Measurements from ENCODE around the gene RETREG3.
A peak's percentile ranks its signal among the peaks of the same experiment; 100 is the strongest.
"Not testable (repeated sequence)": the region's sequence is repeated elsewhere in the genome, so short reads cannot be mapped to it uniquely, and the experiment has no call there.

RETREG3 gene

GRCh38 chr17:42618442-42619150 lies 9.4 kb upstream of the RETREG3 start:
- Histone ChIP-seq H3K9me3 (ENCODE audit: low read depth, low read length) (no peaks in the 10 kb centered on the region), H3K9ac (ENCODE audit: insufficient read length) (no peak overlapping the region), H3K36me3 (ENCODE audit: insufficient read depth, low read length) (peaks cover 23% of the 10 kb centered on the region), H3K27ac (no peak overlapping the region), H3K4me3 (no peak overlapping the region)
- DNase-seq (ENCODE audit: low read depth, low spot score): no peak
- no peak for TF ChIP-seq POLR2AphosphoS5 (IDR thresholded peaks at IDR 0.05; ENCODE audit: borderline replicate concordance, low read depth, low read length)
- TF ChIP-seq EZH2 (IDR thresholded peaks at IDR 0.05): no peak
- no peak for TF ChIP-seq FOXP2 (optimal IDR thresholded peaks at IDR 0.05; ENCODE audit: control extremely low read depth, extremely low read length, insufficient read depth)

- Histone ChIP-seq H3K4me3 (no peak overlapping the region), H3K9ac (ENCODE audit: insufficient read length) (no peak overlapping the region), H3K27ac (no peak overlapping the region), H3K36me3 (ENCODE audit: insufficient read depth, low read length) (peaks cover 29% of the 10 kb centered on the region), H3K9me3 (ENCODE audit: low read depth, low read length) (no peaks in the 10 kb centered on the region)
- no peak for DNase-seq (ENCODE audit: low read depth, low spot score)
- no peak for TF ChIP-seq POLR2AphosphoS5 (IDR thresholded peaks at IDR 0.05; ENCODE audit: borderline replicate concordance, low read depth, low read length)
- TF ChIP-seq FOXP2 (optimal IDR thresholded peaks at IDR 0.05; ENCODE audit: control extremely low read depth, extremely low read length, insufficient read depth): no peak
- no peak for TF ChIP-seq EZH2 (IDR thresholded peaks at IDR 0.05)
Observed at GRCh38 chr17:42617956-42618431, 8.8 kb upstream of the RETREG3 start.

GRCh38 chr17:42613699-42614295 lies 4.6 kb upstream of the RETREG3 start:
- Histone ChIP-seq H3K36me3 (ENCODE audit: insufficient read depth, low read length) (peaks cover 41% of the 10 kb centered on the region), H3K9me3 (ENCODE audit: low read depth, low read length) (no peaks in the 10 kb centered on the region), H3K9ac (ENCODE audit: insufficient read length) (no peak overlapping the region), H3K4me3 (no peak overlapping the region), H3K27ac (no peak overlapping the region)
- DNase-seq (ENCODE audit: low read depth, low spot score): no peak
- no peak for TF ChIP-seq POLR2AphosphoS5 (IDR thresholded peaks at IDR 0.05; ENCODE audit: borderline replicate concordance, low read depth, low read length)
- TF ChIP-seq EZH2 (IDR thresholded peaks at IDR 0.05): no peak
- no peak for TF ChIP-seq FOXP2 (optimal IDR thresholded peaks at IDR 0.05; ENCODE audit: control extremely low read depth, extremely low read length, insufficient read depth)

GRCh38 chr17:42612013-42612412 lies 2.8 kb upstream of the RETREG3 start:
- Histone ChIP-seq H3K36me3 (ENCODE audit: insufficient read depth, low read length) (peaks cover 41% of the 10 kb centered on the region), H3K27ac (no peak overlapping the region), H3K4me3 (no peak overlapping the region), H3K9ac (ENCODE audit: insufficient read length) (no peak overlapping the region), H3K9me3 (ENCODE audit: low read depth, low read length) (no peaks in the 10 kb centered on the region)
- TF ChIP-seq POLR2AphosphoS5 (IDR thresholded peaks at IDR 0.05; ENCODE audit: borderline replicate concordance, low read depth, low read length): no peak
- no peak for TF ChIP-seq FOXP2 (optimal IDR thresholded peaks at IDR 0.05; ENCODE audit: control extremely low read depth, extremely low read length, insufficient read depth)
- no peak for TF ChIP-seq EZH2 (IDR thresholded peaks at IDR 0.05)
- DNase-seq (ENCODE audit: low read depth, low spot score): no peak

- peak overlapping the region; percentile 87 for H3K4me3 ChIP-seq
- not testable (repeated sequence) for DNase-seq (ENCODE audit: low read depth, low spot score); H3K9me3 ChIP-seq (ENCODE audit: low read depth, low read length)
- H3K27ac ChIP-seq: 0 out of 2 replicates have a peak overlapping the region, but pooled peaks have one; percentile 19
- peaks cover 32% of the 10 kb centered on the region for H3K36me3 ChIP-seq (ENCODE audit: insufficient read depth, low read length)
- peak overlapping the region; percentile 92 for H3K9ac ChIP-seq (ENCODE audit: insufficient read length)
Observed at GRCh38 chr17:42609814-42610801, 934 bp upstream of the RETREG3 start.

GRCh38 chr17:42608305-42609181 lies 631 bp downstream of the RETREG3 start:
- H3K9ac ChIP-seq (ENCODE audit: insufficient read length): peak overlapping the region; percentile 91
- no peak for DNase-seq (ENCODE audit: low read depth, low spot score)
- H3K27ac ChIP-seq: no peak overlapping the region; the same call in 1 of the 2 replicates
- peak overlapping the region; percentile 87 for H3K4me3 ChIP-seq
- no peaks in the 10 kb centered on the region for H3K9me3 ChIP-seq (ENCODE audit: low read depth, low read length)
- TF ChIP-seq EZH2 (IDR thresholded peaks at IDR 0.05) (no peak), POLR2AphosphoS5 (IDR thresholded peaks at IDR 0.05; ENCODE audit: borderline replicate concordance, low read depth, low read length) (no peak), FOXP2 (optimal IDR thresholded peaks at IDR 0.05; ENCODE audit: control extremely low read depth, extremely low read length, insufficient read depth) (no peak)
- peaks cover 18% of the 10 kb centered on the region for H3K36me3 ChIP-seq (ENCODE audit: insufficient read depth, low read length)

GRCh38 chr17:42607769-42608168 lies 1.4 kb downstream of the RETREG3 start:
- peak overlapping the region; percentile 91 for H3K9ac ChIP-seq (ENCODE audit: insufficient read length)
- DNase-seq (ENCODE audit: low read depth, low spot score): no peak
- H3K4me3 ChIP-seq: peak overlapping the region; percentile 87
- TF ChIP-seq POLR2AphosphoS5 (IDR thresholded peaks at IDR 0.05; ENCODE audit: borderline replicate concordance, low read depth, low read length) (no peak), EZH2 (IDR thresholded peaks at IDR 0.05) (no peak), FOXP2 (optimal IDR thresholded peaks at IDR 0.05; ENCODE audit: control extremely low read depth, extremely low read length, insufficient read depth) (no peak)
- H3K36me3 ChIP-seq (ENCODE audit: insufficient read depth, low read length): peaks cover 11% of the 10 kb centered on the region
- no peak overlapping the region for H3K27ac ChIP-seq
- no peaks in the 10 kb centered on the region for H3K9me3 ChIP-seq (ENCODE audit: low read depth, low read length)

Data from SK-N-MC (cell line).